Embryonic facial prominence (tissue), 1 donor: Measurements from ENCODE around the gene PXT1.

Experiments
- DNase-seq: peaks from one replicate; pipeline ENCODE4 v3.0.0-alpha.2; 2016; ENCODE audit errors: extremely low spot score

The PXT1 gene

GRCh38 chr6:36346486-36347273, 96.0 kb downstream of the PXT1 start:
- DNase-seq: no peak

- no peak for DNase-seq
Measured at GRCh38 chr6:36345681-36346466, 96.8 kb downstream of the PXT1 start.

GRCh38 chr6:36343109-36343680, 99.5 kb downstream of the PXT1 start:
- no peak for DNase-seq

- DNase-seq: no peak
Measured at GRCh38 chr6:36340618-36341454, 101.8 kb downstream of the PXT1 start.
